ENCODE measurements around the gene PODXL2.

Gene PODXL2

DNA sequence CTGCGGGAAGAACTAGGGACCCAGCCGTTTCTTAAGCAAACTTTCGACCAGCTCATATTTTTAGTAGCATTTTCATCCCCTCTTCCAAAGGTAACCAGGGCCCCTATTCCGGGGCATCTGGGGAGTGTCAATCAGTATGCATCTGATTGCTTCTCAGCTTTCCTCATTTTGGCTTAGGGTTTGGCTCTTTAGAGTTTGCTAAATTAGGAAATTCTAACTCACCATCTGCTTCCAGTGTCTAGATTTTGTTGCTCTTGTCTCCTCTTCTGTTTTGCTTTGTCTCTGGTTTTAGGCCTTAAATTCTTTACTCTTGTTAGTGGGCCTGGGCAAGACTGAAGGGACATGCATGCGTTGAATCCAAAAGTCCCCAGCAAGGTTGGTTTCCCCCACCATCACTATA, 34.2 kb downstream of the PODXL2 start:
- no peak for TF ChIP-seq MAX (IDR thresholded peaks at IDR 0.05; ENCODE audit: low read depth, low read length)
- no peak for TF ChIP-seq POLR2A (IDR thresholded peaks at IDR 0.05; ENCODE audit: extremely low read depth, insufficient read length)
- TF ChIP-seq CTCF (IDR thresholded peaks at IDR 0.05; ENCODE audit: low read depth, low read length): no peak
- TF ChIP-seq MYC (IDR thresholded peaks at IDR 0.05; ENCODE audit: low read depth, low read length): no peak
- DNase-seq (ENCODE audit: low read depth): no peak
- no peak overlapping the region for H3K4me3 ChIP-seq (ENCODE audit: low read depth, low read length)

- DNase-seq (ENCODE audit: low read depth): no peak
- H3K4me3 ChIP-seq (ENCODE audit: low read depth, low read length): no peak overlapping the region
- no peak for TF ChIP-seq MYC (IDR thresholded peaks at IDR 0.05; ENCODE audit: low read depth, low read length)
- TF ChIP-seq MAX (IDR thresholded peaks at IDR 0.05; ENCODE audit: low read depth, low read length): no peak
- no peak for TF ChIP-seq POLR2A (IDR thresholded peaks at IDR 0.05; ENCODE audit: extremely low read depth, insufficient read length)
- TF ChIP-seq CTCF (IDR thresholded peaks at IDR 0.05; ENCODE audit: low read depth, low read length): no peak
These were observed 36.2 kb downstream of the PODXL2 start for GRCh38 chr3:127665165-127665564.

GRCh38 chr3:127665586-127665985, 36.6 kb downstream of the PODXL2 start:
- H3K4me3 ChIP-seq (ENCODE audit: low read depth, low read length): no peak overlapping the region
- no peak for TF ChIP-seq POLR2A (IDR thresholded peaks at IDR 0.05; ENCODE audit: extremely low read depth, insufficient read length)
- no peak for TF ChIP-seq MYC (IDR thresholded peaks at IDR 0.05; ENCODE audit: low read depth, low read length)
- no peak for TF ChIP-seq MAX (IDR thresholded peaks at IDR 0.05; ENCODE audit: low read depth, low read length)
- TF ChIP-seq CTCF (IDR thresholded peaks at IDR 0.05; ENCODE audit: low read depth, low read length): no peak
- no peak for DNase-seq (ENCODE audit: low read depth)

- TF ChIP-seq MAX (IDR thresholded peaks at IDR 0.05; ENCODE audit: low read depth, low read length) (no peak), MYC (IDR thresholded peaks at IDR 0.05; ENCODE audit: low read depth, low read length) (no peak), POLR2A (IDR thresholded peaks at IDR 0.05; ENCODE audit: extremely low read depth, insufficient read length) (no peak), CTCF (IDR thresholded peaks at IDR 0.05; ENCODE audit: low read depth, low read length) (no peak)
- no peak overlapping the region for H3K4me3 ChIP-seq (ENCODE audit: low read depth, low read length)
- no peak for DNase-seq (ENCODE audit: low read depth)
These were observed 37.7 kb downstream of the PODXL2 start for GRCh38 chr3:127666676-127667075.

DNA sequence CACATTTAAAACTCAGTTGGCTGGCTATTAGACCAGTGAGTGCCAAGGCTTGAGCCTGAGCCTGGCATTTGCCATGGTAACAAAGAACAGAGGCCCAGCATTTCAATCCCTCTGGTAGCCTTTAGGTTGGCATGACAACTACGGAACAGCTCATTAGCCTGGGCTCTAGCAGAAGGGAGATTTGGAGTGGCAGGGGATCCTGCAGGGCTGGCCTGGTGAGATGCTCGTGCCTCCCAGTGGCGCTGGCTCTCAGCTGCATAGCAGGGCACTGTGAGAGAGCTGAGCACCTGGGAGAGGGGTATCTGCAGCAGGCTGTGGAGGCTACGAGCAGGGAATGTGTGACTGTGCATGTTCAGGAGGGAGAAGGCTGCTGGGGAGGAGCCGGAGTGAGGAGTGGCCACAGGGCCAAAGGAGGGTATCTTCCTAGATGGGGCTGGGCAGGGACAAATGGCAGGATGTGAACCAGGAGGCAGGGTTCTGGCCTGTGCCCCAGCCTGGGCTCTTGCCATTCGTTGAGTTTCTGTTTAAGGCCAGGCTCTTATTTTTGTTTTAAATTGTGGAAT, 38.2 kb downstream of the PODXL2 start:
- DNase-seq (ENCODE audit: low read depth): no peak
- H3K4me3 ChIP-seq (ENCODE audit: low read depth, low read length): no peak overlapping the region
- TF ChIP-seq MYC (IDR thresholded peaks at IDR 0.05; ENCODE audit: low read depth, low read length) (no peak), POLR2A (IDR thresholded peaks at IDR 0.05; ENCODE audit: extremely low read depth, insufficient read length) (no peak), MAX (IDR thresholded peaks at IDR 0.05; ENCODE audit: low read depth, low read length) (no peak), CTCF (IDR thresholded peaks at IDR 0.05; ENCODE audit: low read depth, low read length) (no peak)
